SK-N-SH (cell line): ENCODE measurements around the gene TADA2A. TPM values are rescaled to one million over a fixed set of nuclear protein-coding genes. Genes with fewer than 3 reads are reported as not detected.
A peak's percentile ranks its signal among the peaks of the same experiment; 100 is the strongest.

Experiments
- CTCF ChIA-PET: fragments of 300-600, 350-600 bp; formaldehyde crosslinking; extraction: SDS; loops from one replicate; lab custom pipeline; 2021; lab: Yijun Ruan, JAX
- POLR2A ChIA-PET: fragments of 350-600 bp; sonication (Branson Sonifier 250); formaldehyde crosslinking; extraction: SDS; loops from one replicate; lab custom pipeline; 2020; ENCODE audit warnings: antibody characterized with exemption, inconsistent platforms; lab: Yijun Ruan, JAX
- DNase-seq: peaks from one replicate; pipeline ENCODE4 v3.0.0; 2012
- H2AFZ ChIP-seq: fragments of 200-600 bp; sonication (generic); 2 replicates; pipeline ENCODE4 v1.8.1; 2016; ENCODE audit warnings: antibody characterized with exemption, mild to moderate bottlenecking, low read depth
- H3F3A ChIP-seq: fragments of 200-600 bp; sonication (generic); replicated peaks from 2 replicates; pipeline ENCODE3; 2016; ENCODE audit warnings: antibody characterized with exemption, mild to moderate bottlenecking; ENCODE audit not compliant: insufficient read depth
- H3K27ac ChIP-seq, 2 experiments: fragments of 200-500 bp in 1 of 2; fragments of 200-600 bp in 1 of 2; sonication (Bioruptor generic) in 1 of 2; sonication (generic), shearing (Covaris generic) in 1 of 2; 2 replicates each; pipeline versions ENCODE4 v1.5.1 to v1.6.1; 2014 to 2016; ENCODE audit warnings: low read depth in 2 of 2, inconsistent platforms in 1 of 2, low read length in 1 of 2, mild to moderate bottlenecking in 1 of 2, mixed read lengths in 1 of 2
- H3K27me3 ChIP-seq: fragments of 200-600 bp; sonication (generic), shearing (Covaris generic); 2 replicates; pipeline ENCODE4 v1.6.1; 2016; ENCODE audit warnings: mixed run types; ENCODE audit not compliant: insufficient read depth
- H3K36me3 ChIP-seq, 2 experiments: fragments of 200-500 bp in 1 of 2; fragments of 200-600 bp in 1 of 2; sonication (Bioruptor generic) in 1 of 2; sonication (generic) in 1 of 2; replicated peaks in 1 of 2; 2 replicates each; pipeline versions ENCODE3 to v1.5.1; 2014 to 2016; ENCODE audit warnings: low read length in 1 of 2, mild to moderate bottlenecking in 1 of 2; ENCODE audit not compliant: insufficient read depth in 2 of 2, control insufficient read depth in 1 of 2
- H3K4me1 ChIP-seq, 2 experiments: fragments of 200-500 bp in 1 of 2; fragments of 200-600 bp in 1 of 2; sonication (Bioruptor generic) in 1 of 2; sonication (generic), shearing (Covaris generic) in 1 of 2; 2 replicates each; pipeline versions ENCODE4 v1.5.1 to v1.6.1; 2014 to 2016; ENCODE audit warnings: low read depth in 1 of 2, low read length in 1 of 2, mixed run types in 1 of 2; ENCODE audit not compliant: insufficient read depth in 2 of 2, control insufficient read depth in 1 of 2
- H3K4me2 ChIP-seq: fragments of 200-600 bp; sonication (generic), shearing (Covaris generic); 2 replicates; pipeline ENCODE4 v1.6.1; 2017; ENCODE audit warnings: mixed run types
- H3K4me3 ChIP-seq, 2 experiments: fragments of 200-500 bp in 1 of 2; fragments of 200-600 bp in 1 of 2; sonication (Bioruptor generic) in 1 of 2; sonication (generic), shearing (Covaris generic) in 1 of 2; 2 replicates each; pipeline versions ENCODE4 v1.5.1 to v1.8.1; 2014 to 2016; ENCODE audit warnings: low read depth in 2 of 2, inconsistent platforms in 1 of 2, low read length in 1 of 2, mild to moderate bottlenecking in 1 of 2, mixed read lengths in 1 of 2, moderate library complexity in 1 of 2
- H3K79me2 ChIP-seq: fragments of 200-600 bp; sonication (generic); 2 replicates; pipeline ENCODE4 v1.8.1; 2017; ENCODE audit warnings: mild to moderate bottlenecking; ENCODE audit not compliant: insufficient read depth
- H3K9ac ChIP-seq: fragments of 200-600 bp; sonication (generic); 2 replicates; pipeline ENCODE4 v1.6.1; 2017; ENCODE audit warnings: mixed run types
- H3K9me2 ChIP-seq: fragments of 200-600 bp; sonication (generic); 2 replicates; pipeline ENCODE4 v1.6.1; 2017; ENCODE audit warnings: mixed run types
- H3K9me3 ChIP-seq: fragments of 200-600 bp; sonication (generic); 2 replicates; pipeline ENCODE4 v1.6.1; 2017; ENCODE audit warnings: mixed run types, mild to moderate bottlenecking, moderate library complexity
- H4K20me1 ChIP-seq: fragments of 200-600 bp; sonication (generic); 2 replicates; pipeline ENCODE4 v1.6.1; 2017; ENCODE audit warnings: mild to moderate bottlenecking, mixed run types; ENCODE audit not compliant: insufficient read depth
- CHD2 ChIP-seq: fragments of 150-350 bp; IDR thresholded peaks from 2 replicates; pipeline ENCODE4 v1.6.1; 2018; ENCODE audit warnings: low read length; ENCODE audit not compliant: partially characterized antibody
- EP300 ChIP-seq, 2 experiments: IDR thresholded peaks; 2 replicates each; pipeline versions ENCODE4 v1.4.0 to v1.6.1; 2012; ENCODE audit warnings: borderline replicate concordance in 1 of 2, low read depth in 1 of 2, low read length in 1 of 2
- EZH2phosphoT487 ChIP-seq: fragments of 200-600 bp; sonication (generic); IDR thresholded peaks from 2 replicates; pipeline ENCODE4 v1.6.1; 2017; ENCODE audit warnings: low read depth, mixed run types, mild to moderate bottlenecking, antibody characterized with exemption, moderate library complexity, borderline replicate concordance
- FOSL2 ChIP-seq: IDR thresholded peaks from 2 replicates; pipeline ENCODE4 v1.4.0; 2012; ENCODE audit warnings: low read depth, mild to moderate bottlenecking, moderate library complexity, borderline replicate concordance
- FOXM1 ChIP-seq: IDR thresholded peaks from 2 replicates; pipeline ENCODE4 v1.4.0; 2012; ENCODE audit warnings: low read depth, mild to moderate bottlenecking
- JUND ChIP-seq: IDR thresholded peaks from 2 replicates; pipeline ENCODE4 v1.4.0; 2012
- POLR2AphosphoS5 ChIP-seq: IDR thresholded peaks from 2 replicates; pipeline ENCODE4 v1.6.1; 2012; ENCODE audit warnings: low read depth, low read length
- RCOR1 ChIP-seq: fragments of 150-350 bp; IDR thresholded peaks from 2 replicates; pipeline ENCODE4 v1.6.1; 2017; ENCODE audit warnings: antibody characterized with exemption, low read length
- RFX5 ChIP-seq: IDR thresholded peaks from 2 replicates; pipeline ENCODE4 v1.6.1; 2012; ENCODE audit warnings: mild to moderate bottlenecking, improper control_type of control experiment, low read length
- RXRA ChIP-seq: IDR thresholded peaks from 2 replicates; pipeline ENCODE4 v1.4.0; 2012; ENCODE audit warnings: low read depth, mild to moderate bottlenecking, borderline replicate concordance
- SIN3A ChIP-seq: IDR thresholded peaks from 2 replicates; pipeline ENCODE4 v1.6.1; 2012; ENCODE audit warnings: low read depth, mild to moderate bottlenecking, low read length, moderate library complexity, borderline replicate concordance
- SMC3 ChIP-seq: IDR thresholded peaks from 2 replicates; pipeline ENCODE4 v1.6.1; 2012; ENCODE audit warnings: low read depth, low read length, improper control_type of control experiment
- TEAD4 ChIP-seq: IDR thresholded peaks from 2 replicates; pipeline ENCODE4 v1.4.0; 2012; ENCODE audit warnings: mild to moderate bottlenecking, borderline replicate concordance; ENCODE audit not compliant: insufficient read depth
- YY1 ChIP-seq: IDR thresholded peaks from 2 replicates; pipeline ENCODE4 v1.4.0; 2012; ENCODE audit warnings: low read depth, mild to moderate bottlenecking
- WGBS: methylation state at CpG from one replicate; pipeline ENCODE4 v1.1.6; 2017; ENCODE audit warnings: low lambda C conversion rate; 5-methylcytosine and 5-hydroxymethylcytosine counted together
- polyA plus RNA-seq, 3 experiments: library from polyadenylated mRNA; depleted of rRNA; stranded (reverse); fragments of >200 nt; gene quantifications; 2 replicates each; pipeline ENCODE4 v1.2.3, GENCODE V29; 2012
- TF ChIP-seq, protein P1 (sequence below): fragments of 150-350 bp; IDR thresholded peaks from 2 replicates; pipeline ENCODE4 v1.6.1; 2017; ENCODE audit warnings: antibody characterized with exemption, low read length, low read depth, borderline replicate concordance
- TF ChIP-seq, protein P2 (sequence below): fragments of 200-600 bp; sonication (generic); IDR thresholded peaks from 2 replicates; pipeline ENCODE4 v1.6.1; 2017; ENCODE audit warnings: antibody characterized with exemption, mild to moderate bottlenecking, moderate library complexity
- TF ChIP-seq, protein P3 (sequence below): IDR thresholded peaks from 2 replicates; pipeline ENCODE4 v1.4.0; 2012; ENCODE audit warnings: low read depth
- TF ChIP-seq, protein P4 (sequence below): IDR thresholded peaks from 2 replicates; pipeline ENCODE4 v1.4.0; 2012; ENCODE audit warnings: low read depth, borderline replicate concordance

Gene TADA2A
- polyA plus RNA-seq, 1 of the 3 experiments (the other 2 are of a cell fraction) = 9.7 TPM

DNA sequence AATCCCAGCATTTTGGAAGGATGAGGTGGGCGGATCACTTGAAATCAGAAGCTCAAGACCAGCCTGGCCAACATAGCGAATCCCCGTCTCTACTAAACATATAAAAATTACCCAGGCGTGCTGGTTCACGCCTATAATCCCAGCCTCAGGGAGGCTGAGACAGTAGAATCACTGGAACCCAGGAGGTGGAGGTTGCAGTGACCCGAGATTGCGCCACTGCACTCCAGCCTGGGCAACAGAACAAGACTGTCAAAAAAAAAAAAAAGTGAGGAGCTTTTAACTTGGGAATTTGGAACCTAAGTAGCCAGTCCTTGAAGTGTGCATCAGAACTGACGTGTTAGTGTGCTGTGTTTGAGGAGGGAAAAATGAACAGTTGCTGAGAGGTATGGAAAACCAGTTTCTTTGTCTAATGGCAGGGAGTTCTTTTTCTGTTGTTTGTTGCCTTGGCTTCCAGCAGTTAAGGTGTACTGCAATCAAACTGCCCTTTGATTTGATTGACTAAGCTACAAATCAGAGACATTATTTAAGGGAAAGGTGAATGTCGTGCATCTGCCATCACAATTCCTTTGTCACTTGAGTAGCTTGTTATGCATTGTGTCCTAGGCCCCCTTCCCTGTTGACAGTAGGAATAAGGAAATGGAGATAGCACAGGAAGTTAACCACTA is 74.4 kb downstream of the TADA2A start:
- POLR2A ChIA-PET = interaction anchor here (0.6 kb wide), 1 partner anchor 118 kb away, joined by 4 read pairs; no protein-coding TSS in a partner anchor
- Histone ChIP-seq H3F3A (peaks cover 6% of the 10 kb centered on the region), H3K27ac (no peak overlapping the region), H3K4me1 (peaks cover 8 to 10% of the 10 kb centered on the region in 2 experiments; a peak in 3 of 4 replicates), H3K4me2 (no peak overlapping the region), H3K36me3 (peaks cover 26 to 38% of the 10 kb centered on the region in 2 experiments), H3K9me3 (no peaks in the 10 kb centered on the region)
- 97% methylated on average over 9 of the region's 9 CpGs for WGBS
- CTCF ChIA-PET = interaction anchor here (1.1 to 1.3 kb wide), 2 partner anchors 47 to 58 kb away, joined by 3 read pairs; no protein-coding TSS in a partner anchor
- DNase-seq = no peak
- TF ChIP-seq TEAD4 = no peak
- TF ChIP-seq CHD2 = no peak
- no peak for TF ChIP-seq YY1
- TF ChIP-seq, protein P1, sequence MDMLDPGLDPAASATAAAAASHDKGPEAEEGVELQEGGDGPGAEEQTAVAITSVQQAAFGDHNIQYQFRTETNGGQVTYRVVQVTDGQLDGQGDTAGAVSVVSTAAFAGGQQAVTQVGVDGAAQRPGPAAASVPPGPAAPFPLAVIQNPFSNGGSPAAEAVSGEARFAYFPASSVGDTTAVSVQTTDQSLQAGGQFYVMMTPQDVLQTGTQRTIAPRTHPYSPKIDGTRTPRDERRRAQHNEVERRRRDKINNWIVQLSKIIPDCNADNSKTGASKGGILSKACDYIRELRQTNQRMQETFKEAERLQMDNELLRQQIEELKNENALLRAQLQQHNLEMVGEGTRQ = no peak
- no peak for TF ChIP-seq RFX5
- TF ChIP-seq, protein P2, sequence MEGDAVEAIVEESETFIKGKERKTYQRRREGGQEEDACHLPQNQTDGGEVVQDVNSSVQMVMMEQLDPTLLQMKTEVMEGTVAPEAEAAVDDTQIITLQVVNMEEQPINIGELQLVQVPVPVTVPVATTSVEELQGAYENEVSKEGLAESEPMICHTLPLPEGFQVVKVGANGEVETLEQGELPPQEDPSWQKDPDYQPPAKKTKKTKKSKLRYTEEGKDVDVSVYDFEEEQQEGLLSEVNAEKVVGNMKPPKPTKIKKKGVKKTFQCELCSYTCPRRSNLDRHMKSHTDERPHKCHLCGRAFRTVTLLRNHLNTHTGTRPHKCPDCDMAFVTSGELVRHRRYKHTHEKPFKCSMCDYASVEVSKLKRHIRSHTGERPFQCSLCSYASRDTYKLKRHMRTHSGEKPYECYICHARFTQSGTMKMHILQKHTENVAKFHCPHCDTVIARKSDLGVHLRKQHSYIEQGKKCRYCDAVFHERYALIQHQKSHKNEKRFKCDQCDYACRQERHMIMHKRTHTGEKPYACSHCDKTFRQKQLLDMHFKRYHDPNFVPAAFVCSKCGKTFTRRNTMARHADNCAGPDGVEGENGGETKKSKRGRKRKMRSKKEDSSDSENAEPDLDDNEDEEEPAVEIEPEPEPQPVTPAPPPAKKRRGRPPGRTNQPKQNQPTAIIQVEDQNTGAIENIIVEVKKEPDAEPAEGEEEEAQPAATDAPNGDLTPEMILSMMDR = no peak
- no peak for TF ChIP-seq JUND
- no peak for TF ChIP-seq RXRA
- no peak for TF ChIP-seq RCOR1
- TF ChIP-seq EP300 (IDR thresholded peaks at IDR 0.05; ENCODE audit: borderline replicate concordance in 1 of 2, low read depth in 1 of 2, low read length in 1 of 2) = no peak
- TF ChIP-seq, all 33 proteins: peak for 0
- Histone ChIP-seq H3K9ac (no peak overlapping the region), H3K27me3 (no peaks in the 10 kb centered on the region), H3K4me3 (no peak overlapping the region; a peak in 1 of 4 replicates), H3K9me2 (no peaks in the 10 kb centered on the region), H3K79me2 (no peaks in the 10 kb centered on the region), H2AFZ (no peak overlapping the region), H4K20me1 (no peaks in the 10 kb centered on the region)

DNA sequence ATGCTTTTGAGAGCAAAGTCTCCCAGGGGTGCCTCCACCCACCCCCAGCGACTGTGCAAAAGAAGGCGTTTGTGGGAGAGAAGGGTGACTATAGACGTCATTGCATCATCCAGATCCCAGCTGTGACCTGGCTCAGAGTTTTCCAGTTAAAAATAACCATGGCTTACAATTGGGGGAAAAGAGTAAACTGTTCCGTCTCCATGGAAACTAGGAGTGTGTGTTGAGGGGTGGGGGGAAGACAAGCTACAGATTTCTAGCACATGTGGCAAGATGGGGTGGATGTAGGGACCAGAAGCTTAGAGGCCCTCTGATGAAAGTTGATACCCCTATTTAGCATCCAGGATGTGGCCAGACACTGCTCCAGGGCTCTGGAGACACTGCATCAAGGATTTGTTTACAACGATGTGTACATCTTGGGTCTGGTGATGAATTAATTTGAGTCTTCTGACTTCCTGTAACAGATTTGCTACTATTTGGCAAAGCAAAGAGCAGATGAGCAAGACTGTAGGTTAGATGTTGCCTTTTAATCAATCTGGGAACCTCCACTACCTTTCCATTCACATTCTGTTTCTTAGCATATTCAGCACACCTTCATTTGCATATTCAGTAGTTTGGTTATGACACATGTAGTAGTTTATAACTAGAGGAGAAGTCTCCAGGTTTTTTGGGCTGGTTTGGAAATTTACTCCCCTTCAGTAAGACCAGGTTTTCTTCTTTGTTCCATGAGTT is 76.8 kb downstream of the TADA2A start:
- H3K79me2 ChIP-seq = no peaks in the 10 kb centered on the region
- H3K4me3 ChIP-seq = no peak overlapping the region
- H3K27me3 ChIP-seq = no peaks in the 10 kb centered on the region
- no peak overlapping the region for H3K9ac ChIP-seq
- DNase-seq = peak; percentile 42
- H3K27ac ChIP-seq = peak overlapping the region in 1 of 2 experiments; percentile 13; a peak in 1 of 4 replicates
- POLR2A ChIA-PET = no interaction called here
- TF ChIP-seq TEAD4 (no peak), POLR2AphosphoS5 (no peak), FOXM1 (no peak), RFX5 (no peak), SIN3A (no peak), FOSL2 (no peak), SMC3 (no peak), CHD2 (no peak), EZH2phosphoT487 (no peak), JUND (no peak)
- TF ChIP-seq, protein P1 = no peak
- TF ChIP-seq, protein P3, sequence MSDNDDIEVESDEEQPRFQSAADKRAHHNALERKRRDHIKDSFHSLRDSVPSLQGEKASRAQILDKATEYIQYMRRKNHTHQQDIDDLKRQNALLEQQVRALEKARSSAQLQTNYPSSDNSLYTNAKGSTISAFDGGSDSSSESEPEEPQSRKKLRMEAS = no peak
- TF ChIP-seq, protein P4, sequence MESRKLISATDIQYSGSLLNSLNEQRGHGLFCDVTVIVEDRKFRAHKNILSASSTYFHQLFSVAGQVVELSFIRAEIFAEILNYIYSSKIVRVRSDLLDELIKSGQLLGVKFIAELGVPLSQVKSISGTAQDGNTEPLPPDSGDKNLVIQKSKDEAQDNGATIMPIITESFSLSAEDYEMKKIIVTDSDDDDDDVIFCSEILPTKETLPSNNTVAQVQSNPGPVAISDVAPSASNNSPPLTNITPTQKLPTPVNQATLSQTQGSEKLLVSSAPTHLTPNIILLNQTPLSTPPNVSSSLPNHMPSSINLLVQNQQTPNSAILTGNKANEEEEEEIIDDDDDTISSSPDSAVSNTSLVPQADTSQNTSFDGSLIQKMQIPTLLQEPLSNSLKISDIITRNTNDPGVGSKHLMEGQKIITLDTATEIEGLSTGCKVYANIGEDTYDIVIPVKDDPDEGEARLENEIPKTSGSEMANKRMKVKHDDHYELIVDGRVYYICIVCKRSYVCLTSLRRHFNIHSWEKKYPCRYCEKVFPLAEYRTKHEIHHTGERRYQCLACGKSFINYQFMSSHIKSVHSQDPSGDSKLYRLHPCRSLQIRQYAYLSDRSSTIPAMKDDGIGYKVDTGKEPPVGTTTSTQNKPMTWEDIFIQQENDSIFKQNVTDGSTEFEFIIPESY = no peak
- H2AFZ ChIP-seq = no peak overlapping the region
- H3K4me1 ChIP-seq = peaks cover 5 to 9% of the 10 kb centered on the region in 2 experiments; a peak in 2 of 4 replicates
- no peaks in the 10 kb centered on the region for H3K9me3 ChIP-seq
- WGBS = 79% methylated on average over 5 of the region's 5 CpGs
- H3K9me2 ChIP-seq = no peaks in the 10 kb centered on the region
- CTCF ChIA-PET = interaction anchor here (1.0 to 1.3 kb wide), 3 partner anchors 33 to 333 kb away, joined by 3 read pairs; no protein-coding TSS in a partner anchor
- H3F3A ChIP-seq = peaks cover 17% of the 10 kb centered on the region
- H3K36me3 ChIP-seq = peaks cover 13 to 19% of the 10 kb centered on the region in 2 experiments
- H4K20me1 ChIP-seq = no peaks in the 10 kb centered on the region
- H3K4me2 ChIP-seq = no peak overlapping the region
